ENCODE data around the gene AUTS2.

Gene AUTS2

GRCh38 chr7:69696686-69697685 lies 98.7 kb downstream of the AUTS2 start:
- Mint-ChIP-seq H3K36me3 (ENCODE audit: low read depth) (no peaks in the 10 kb centered on the region), H3K27ac (no peak overlapping the region), H3K4me3 (no peak overlapping the region), H3K4me1 (peaks cover 22% of the 10 kb centered on the region), H3K9me3 (no peaks in the 10 kb centered on the region), H3K27me3 (ENCODE audit: low read depth) (no peaks in the 10 kb centered on the region)
- TF ChIP-seq CTCF (IDR thresholded peaks at IDR 0.05; ENCODE audit: unreplicated experiment in 3 of 3): no peak

GRCh38 chr7:69698109-69698825 lies 100.0 kb downstream of the AUTS2 start:
- Mint-ChIP-seq H3K9me3 (no peaks in the 10 kb centered on the region), H3K4me1 (peaks cover 24% of the 10 kb centered on the region), H3K36me3 (ENCODE audit: low read depth) (no peaks in the 10 kb centered on the region), H3K4me3 (no peak overlapping the region), H3K27me3 (ENCODE audit: low read depth) (no peaks in the 10 kb centered on the region), H3K27ac (no peak overlapping the region)
- no peak for TF ChIP-seq CTCF (IDR thresholded peaks at IDR 0.05; ENCODE audit: unreplicated experiment in 3 of 3)

GRCh38 chr7:69699931-69700330 lies 101.7 kb downstream of the AUTS2 start:
- Mint-ChIP-seq H3K4me3 (no peak overlapping the region), H3K9me3 (no peaks in the 10 kb centered on the region), H3K27me3 (ENCODE audit: low read depth) (no peaks in the 10 kb centered on the region), H3K36me3 (ENCODE audit: low read depth) (no peaks in the 10 kb centered on the region), H3K27ac (no peak overlapping the region), H3K4me1 (peaks cover 28% of the 10 kb centered on the region)
- no peak for TF ChIP-seq CTCF (IDR thresholded peaks at IDR 0.05; ENCODE audit: unreplicated experiment in 3 of 3)

DNA sequence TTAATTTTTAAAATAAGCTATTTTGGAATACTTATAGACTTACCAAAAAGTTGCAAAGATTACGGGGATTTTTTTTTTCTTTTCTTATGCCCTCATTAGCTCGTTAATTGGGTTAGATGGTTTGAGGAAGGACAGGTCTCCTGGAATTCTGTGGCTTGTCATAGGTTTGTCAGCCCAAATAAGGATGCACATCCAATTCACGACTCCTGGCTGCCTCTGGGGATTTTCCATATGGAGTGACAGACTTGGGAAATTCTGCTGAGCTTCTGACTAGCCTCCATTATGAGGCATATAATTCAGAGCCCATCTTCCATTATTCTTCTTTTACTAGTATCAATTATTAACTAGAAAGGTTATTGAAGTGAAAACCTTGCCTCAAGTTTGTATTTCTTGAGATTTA lies 102.1 kb downstream of the AUTS2 start:
- H3K27ac Mint-ChIP-seq: no peak overlapping the region
- no peaks in the 10 kb centered on the region for H3K9me3 Mint-ChIP-seq
- H3K27me3 Mint-ChIP-seq (ENCODE audit: low read depth): no peaks in the 10 kb centered on the region
- no peak for TF ChIP-seq CTCF (IDR thresholded peaks at IDR 0.05; ENCODE audit: unreplicated experiment in 3 of 3)
- H3K4me3 Mint-ChIP-seq: no peak overlapping the region
- peaks cover 28% of the 10 kb centered on the region for H3K4me1 Mint-ChIP-seq
- no peaks in the 10 kb centered on the region for H3K36me3 Mint-ChIP-seq (ENCODE audit: low read depth)

- no peak for TF ChIP-seq CTCF (IDR thresholded peaks at IDR 0.05; ENCODE audit: unreplicated experiment in 3 of 3)
- H3K4me3 Mint-ChIP-seq: no peak overlapping the region
- peaks cover 25% of the 10 kb centered on the region for H3K4me1 Mint-ChIP-seq
- H3K27me3 Mint-ChIP-seq (ENCODE audit: low read depth): no peaks in the 10 kb centered on the region
- no peaks in the 10 kb centered on the region for H3K9me3 Mint-ChIP-seq
- H3K27ac Mint-ChIP-seq: no peak overlapping the region
- H3K36me3 Mint-ChIP-seq (ENCODE audit: low read depth): no peaks in the 10 kb centered on the region
Measured at GRCh38 chr7:69701288-69701687, 103.0 kb downstream of the AUTS2 start.
